ENCODE results near the gene PIEZO1.

- TF ChIP-seq CTCF (IDR thresholded peaks at IDR 0.05): no peak
- no peak for TF ChIP-seq POLR2A (IDR thresholded peaks at IDR 0.05)
These were observed 30.7 kb downstream of the PIEZO1 start for GRCh38 chr16:88754109-88754911.
